GM21576 (cell line): Measurements from ENCODE around the gene ALDOC.
A peak's percentile ranks its signal among the peaks of the same experiment; 100 is the strongest.
"Not testable (repeated sequence)": the region's sequence is repeated elsewhere in the genome, so short reads cannot be mapped to it uniquely, and the experiment has no call there.

Experiments
- ATAC-seq: cut with Tn5 transposase; IDR thresholded peaks from one replicate; pipeline ENCODE4 v1.9.1; 2021; ENCODE audit warnings: mild to moderate bottlenecking, moderate library complexity; ENCODE audit not compliant: unreplicated experiment

The ALDOC gene

GRCh38 chr17:28584434-28584833 lies 7.7 kb upstream of the ALDOC start:
- ATAC-seq = no peak

- no peak for ATAC-seq
Measured at GRCh38 chr17:28582513-28582912, 5.8 kb upstream of the ALDOC start.

- no peak for ATAC-seq
Measured at GRCh38 chr17:28580959-28581358, 4.3 kb upstream of the ALDOC start.

GRCh38 chr17:28579526-28579925 lies 2.8 kb upstream of the ALDOC start:
- no peak for ATAC-seq

GRCh38 chr17:28578246-28579195 lies 1.8 kb upstream of the ALDOC start:
- ATAC-seq = no peak

GRCh38 chr17:28577466-28577824 lies 750 bp upstream of the ALDOC start:
- no peak for ATAC-seq

GRCh38 chr17:28576016-28576415 lies 679 bp downstream of the ALDOC start:
- not testable (repeated sequence) for ATAC-seq

- ATAC-seq = no peak
Measured at GRCh38 chr17:28575126-28575795, 1.4 kb downstream of the ALDOC start.

- no peak for ATAC-seq
Measured at GRCh38 chr17:28574526-28574925, 2.2 kb downstream of the ALDOC start.

GRCh38 chr17:28573966-28574480 lies 2.7 kb downstream of the ALDOC start:
- ATAC-seq = no peak

- ATAC-seq = no peak
Measured at GRCh38 chr17:28573521-28573920, 3.2 kb downstream of the ALDOC start.

- no peak for ATAC-seq
Measured at GRCh38 chr17:28573040-28573380, 3.7 kb downstream of the ALDOC start.

- ATAC-seq = no peak
Measured at GRCh38 chr17:28572259-28573039, 4.2 kb downstream of the ALDOC start.

- ATAC-seq = peak; percentile 75
Measured at GRCh38 chr17:28571361-28572122, 5.2 kb downstream of the ALDOC start, which contains the start of gene PIGS. Gene PIGS, minus strand, starts transcription at chr17:28571524. Its CDS starts 28 bp downstream, at chr17:28571496.

- ATAC-seq = peak; percentile 23
Measured at GRCh38 chr17:28570716-28571360, 5.9 kb downstream of the ALDOC start.

- ATAC-seq = no peak
Measured at GRCh38 chr17:28569446-28569845, 7.2 kb downstream of the ALDOC start.

- ATAC-seq = no peak
Measured at GRCh38 chr17:28567604-28568003, 9.1 kb downstream of the ALDOC start.

GRCh38 chr17:28563475-28563874 lies 13.2 kb downstream of the ALDOC start:
- no peak for ATAC-seq

- ATAC-seq = no peak
Measured at GRCh38 chr17:28555022-28555421, 21.7 kb downstream of the ALDOC start.

GRCh38 chr17:28554565-28554964 lies 22.1 kb downstream of the ALDOC start:
- ATAC-seq = no peak
